ENCODE measurements around the gene RAPGEF2.
"Not testable (repeated sequence)": the region's sequence is repeated elsewhere in the genome, so short reads cannot be mapped to it uniquely, and the experiment has no call there.

Gene RAPGEF2

DNA sequence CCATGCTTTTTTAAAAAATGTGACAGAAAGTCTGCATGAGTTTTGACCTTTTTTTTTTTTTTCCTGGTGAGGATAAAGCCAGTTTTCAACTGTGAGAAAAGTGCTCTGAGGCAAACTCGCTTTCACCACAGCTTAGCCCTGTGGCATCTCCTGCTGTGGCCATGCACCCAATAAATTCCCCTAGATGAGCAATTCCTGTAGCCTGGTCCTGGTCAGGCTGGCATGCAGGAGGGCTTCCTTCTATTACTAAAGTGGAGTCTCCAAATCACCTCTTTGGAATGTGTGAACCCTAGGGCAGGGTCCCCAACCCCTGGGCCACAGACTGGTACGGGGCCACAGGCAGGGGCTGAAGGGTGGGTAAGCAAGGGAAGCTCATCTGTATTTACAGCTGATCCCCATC is 265.4 kb downstream of the RAPGEF2 start:
- DNase-seq (ENCODE audit: low read depth in 3 of 3), result no peak

GRCh38 chr4:159369256-159369655 is 266.4 kb downstream of the RAPGEF2 start:
- DNase-seq (ENCODE audit: low read depth in 3 of 3), result no peak

- DNase-seq (ENCODE audit: low read depth in 3 of 3), result no peak
Observed at GRCh38 chr4:159370286-159370685, 267.4 kb downstream of the RAPGEF2 start.

DNA sequence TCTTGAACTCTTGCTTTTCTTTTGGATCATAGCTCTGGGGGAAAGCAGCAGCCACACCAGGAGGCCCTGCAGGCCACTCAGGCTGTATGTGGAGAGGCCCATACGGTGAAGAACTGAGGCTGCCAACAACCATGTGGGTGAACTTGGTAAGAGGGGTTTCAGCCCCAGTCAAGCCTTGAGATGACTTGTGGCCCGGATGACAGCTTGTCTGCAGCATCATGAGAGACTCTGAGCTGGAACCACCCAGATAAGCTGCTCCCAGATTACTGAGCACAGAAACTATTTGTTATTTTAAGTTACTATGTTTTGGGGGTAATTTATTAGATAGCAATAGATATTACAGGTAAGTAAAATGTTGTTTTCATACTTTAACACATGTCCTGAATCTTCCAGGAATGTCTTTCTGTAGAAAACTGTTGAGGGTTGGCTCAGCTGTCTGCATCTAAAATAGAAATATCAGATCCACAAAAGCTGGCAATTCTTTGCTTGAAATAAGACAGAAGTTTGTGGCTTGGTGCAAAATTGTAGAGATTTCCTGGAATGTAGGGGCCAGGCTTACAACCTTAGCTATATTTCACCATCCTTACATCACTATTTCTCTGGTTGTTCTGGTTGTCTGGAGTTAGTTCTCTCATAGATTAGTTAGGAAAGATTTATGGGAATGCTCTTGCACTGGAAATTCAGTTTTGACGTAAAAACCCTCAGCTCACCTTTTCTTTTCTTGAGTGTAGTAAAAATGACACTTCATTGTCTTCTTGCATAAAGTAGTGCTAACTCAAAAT is 272.1 kb downstream of the RAPGEF2 start:
- DNase-seq (ENCODE audit: low read depth in 3 of 3), result no peak

DNA sequence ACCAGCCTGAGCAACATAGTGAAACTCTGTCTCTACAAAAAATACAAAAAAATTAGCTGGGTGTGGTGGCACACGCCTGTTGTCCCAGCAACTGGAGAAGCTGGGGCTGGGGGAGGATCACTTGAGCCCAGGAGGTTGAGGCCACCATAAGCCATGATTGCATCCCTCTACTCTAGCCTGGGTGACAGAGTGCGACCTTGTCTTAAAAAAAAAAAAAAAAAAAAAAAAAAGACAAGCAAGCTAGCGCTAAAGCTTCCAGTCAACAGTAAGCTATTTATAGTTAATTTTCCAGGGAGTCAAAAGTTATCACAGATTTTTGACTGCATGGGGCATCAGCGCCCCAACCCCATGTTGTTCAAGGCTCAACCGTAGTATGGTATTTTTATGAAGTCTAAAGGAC is 273.4 kb downstream of the RAPGEF2 start:
- DNase-seq (ENCODE audit: low read depth in 3 of 3), result no peak

GRCh38 chr4:159378056-159378616 is 275.3 kb downstream of the RAPGEF2 start:
- DNase-seq (ENCODE audit: low read depth in 3 of 3), result no peak

DNA sequence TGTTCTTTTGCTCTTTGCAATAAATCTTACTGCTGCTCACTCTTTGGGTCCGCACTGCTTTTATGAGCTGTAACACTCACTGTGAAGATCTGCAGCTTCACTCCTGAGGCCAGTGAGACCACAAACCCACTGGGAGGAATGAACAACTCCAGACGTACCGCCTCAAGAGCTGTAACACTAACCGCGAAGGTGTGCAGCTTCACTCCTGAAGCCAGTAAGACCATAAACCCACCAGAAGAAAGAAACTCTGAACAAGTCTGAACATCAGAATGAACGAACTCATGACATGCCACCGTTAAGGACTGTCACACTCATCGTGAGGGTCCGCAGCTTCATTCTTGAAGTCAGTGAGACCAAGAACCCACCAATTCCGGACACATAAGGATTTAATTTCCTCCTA is 276.2 kb downstream of the RAPGEF2 start:
- DNase-seq (ENCODE audit: low read depth in 3 of 3), result not testable (repeated sequence)

DNA sequence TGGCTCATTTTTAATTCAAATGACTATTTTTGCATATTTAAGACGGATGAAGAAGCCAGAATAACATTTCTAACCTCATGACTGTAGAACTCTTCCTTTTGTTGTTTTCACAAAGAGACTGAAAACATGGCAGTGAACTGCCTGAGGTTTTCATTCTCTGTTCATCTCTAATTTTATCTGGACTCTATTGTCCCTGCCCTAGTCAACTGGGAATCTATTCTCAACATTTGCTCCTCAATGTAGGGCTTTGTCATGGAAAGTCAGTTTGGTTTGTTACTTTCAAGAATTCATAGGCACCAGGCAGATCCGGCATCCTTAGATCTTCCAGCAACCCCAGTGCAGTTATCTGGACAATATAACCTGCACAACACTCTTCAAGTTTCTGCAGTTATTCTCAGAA is 277.0 kb downstream of the RAPGEF2 start:
- DNase-seq (ENCODE audit: low read depth in 3 of 3), result no peak

GRCh38 chr4:159382856-159383561 is 280.1 kb downstream of the RAPGEF2 start:
- no peak for DNase-seq (ENCODE audit: low read depth in 3 of 3)

DNA sequence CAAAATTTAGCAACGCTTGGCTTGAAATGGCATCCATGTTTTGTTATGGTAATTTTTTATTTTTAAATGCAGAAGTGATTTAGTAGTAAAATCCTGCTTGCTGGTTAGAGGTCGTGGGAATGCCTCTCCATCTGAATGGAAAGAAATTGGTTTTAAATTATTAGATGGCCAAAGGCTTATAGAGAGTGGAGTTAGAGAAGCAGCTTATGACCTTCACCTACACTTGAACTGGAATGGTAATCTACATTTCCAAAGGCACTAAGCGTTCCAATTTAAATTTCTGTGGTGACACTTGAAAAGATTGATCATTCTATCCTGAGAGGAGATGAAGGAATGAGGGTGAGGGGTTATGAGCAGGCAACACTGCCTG is 280.7 kb downstream of the RAPGEF2 start:
- no peak for DNase-seq (ENCODE audit: low read depth in 3 of 3)

DNA sequence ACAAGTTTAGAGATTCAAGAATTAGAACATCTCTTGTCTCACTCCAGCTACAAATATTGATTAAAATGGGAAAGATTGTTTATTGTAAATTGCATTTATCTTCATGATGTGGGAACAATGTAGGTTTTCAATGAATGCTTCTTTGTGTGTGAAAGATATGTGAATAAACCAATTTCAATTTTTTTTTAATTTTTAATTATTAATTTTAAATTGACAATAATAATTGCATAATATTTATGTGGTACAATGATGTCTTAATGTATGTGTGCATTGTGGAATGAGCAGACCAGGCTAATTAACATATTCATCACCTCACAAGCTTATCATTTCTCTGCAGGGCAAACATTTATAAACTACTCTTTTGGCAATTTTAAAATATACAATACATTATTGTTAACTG is 281.1 kb downstream of the RAPGEF2 start:
- no peak for DNase-seq (ENCODE audit: low read depth in 3 of 3)

DNA sequence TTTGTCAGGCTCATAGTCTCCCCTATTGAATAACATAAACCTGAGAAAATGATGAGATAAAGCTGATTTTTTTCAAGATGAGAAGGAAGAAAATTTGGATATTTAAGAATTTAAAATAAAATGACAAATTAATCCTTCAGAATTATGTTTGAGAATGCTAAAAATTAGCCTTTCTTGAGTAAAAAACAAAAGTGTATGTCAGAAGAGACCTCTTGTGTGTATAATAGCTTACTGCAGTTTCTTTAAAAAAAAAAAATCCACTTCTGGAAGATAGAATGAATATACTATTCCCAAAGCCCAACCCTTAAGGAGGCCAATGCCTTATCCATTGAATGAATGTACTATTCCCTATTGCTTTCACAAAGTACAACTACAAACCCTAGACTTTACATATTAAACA is 281.8 kb downstream of the RAPGEF2 start:
- no peak for DNase-seq (ENCODE audit: low read depth in 3 of 3)

- DNase-seq (ENCODE audit: low read depth in 3 of 3), result no peak
Observed at GRCh38 chr4:159386620-159387019, 283.7 kb downstream of the RAPGEF2 start.

GRCh38 chr4:159389756-159390155 is 286.9 kb downstream of the RAPGEF2 start:
- DNase-seq (ENCODE audit: low read depth in 3 of 3), result no peak

- no peak for DNase-seq (ENCODE audit: low read depth in 3 of 3)
Observed at GRCh38 chr4:159390648-159391047, 287.8 kb downstream of the RAPGEF2 start.

DNA sequence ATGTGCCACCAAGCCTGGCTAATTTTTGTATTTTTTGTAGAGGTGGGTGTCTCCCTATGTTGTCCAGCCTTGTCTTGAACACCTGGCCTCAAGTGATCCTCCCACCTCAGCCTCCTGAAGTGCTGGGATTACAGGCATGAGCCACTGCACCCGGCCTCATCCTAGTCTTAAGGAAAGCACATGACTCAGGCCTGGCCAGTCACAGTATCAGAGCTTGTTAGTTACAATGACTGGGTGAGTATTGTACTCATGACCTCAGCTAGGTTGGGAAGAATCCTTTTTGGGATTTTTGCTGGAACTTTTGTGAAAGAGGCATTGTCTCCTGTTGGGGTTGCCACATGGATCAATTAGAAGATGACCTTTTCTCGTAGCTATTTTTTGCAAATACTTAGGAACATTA is 292.8 kb downstream of the RAPGEF2 start:
- DNase-seq (ENCODE audit: low read depth in 3 of 3), result no peak

- no peak for DNase-seq (ENCODE audit: low read depth in 3 of 3)
Observed at GRCh38 chr4:159396151-159396550, 293.3 kb downstream of the RAPGEF2 start.

- no peak for DNase-seq (ENCODE audit: low read depth in 3 of 3)
Observed at GRCh38 chr4:159398236-159398638, 295.4 kb downstream of the RAPGEF2 start.

DNA sequence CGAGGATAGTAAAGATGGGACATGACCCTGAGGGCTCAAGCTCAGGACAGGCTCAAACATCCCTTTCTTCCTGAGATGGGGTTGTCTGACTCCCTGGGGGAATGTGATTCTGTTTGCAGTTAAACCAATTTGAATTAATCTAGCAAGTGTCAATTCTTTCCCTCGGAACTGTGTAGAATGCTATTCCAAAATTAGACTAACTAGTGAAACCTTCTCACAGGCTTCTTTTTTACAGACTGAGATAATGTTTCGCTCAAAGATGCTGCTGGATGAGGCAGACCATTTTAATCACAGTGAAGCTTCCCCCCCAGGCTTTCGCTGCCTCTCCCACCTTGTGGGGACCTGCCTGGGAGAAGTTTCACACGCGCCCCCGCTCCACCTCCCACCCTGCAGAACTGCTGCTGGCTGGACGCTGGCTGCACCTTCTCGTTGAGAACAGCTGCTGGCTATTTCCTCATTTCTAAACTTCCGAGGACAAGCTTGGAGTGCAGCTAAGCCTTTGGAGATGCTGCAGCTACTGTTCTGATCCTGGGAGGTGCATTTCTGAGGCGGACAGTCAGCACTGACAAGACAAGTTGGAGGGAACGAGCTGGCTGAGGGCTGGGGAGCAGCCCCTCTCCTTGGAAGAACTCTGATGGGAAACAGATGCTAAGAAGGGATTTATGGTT is 297.8 kb downstream of the RAPGEF2 start:
- no peak for DNase-seq (ENCODE audit: low read depth in 3 of 3)

- DNase-seq (ENCODE audit: low read depth in 3 of 3), result no peak
Observed at GRCh38 chr4:159401226-159401712, 298.4 kb downstream of the RAPGEF2 start.

GRCh38 chr4:159401791-159402380 is 299.0 kb downstream of the RAPGEF2 start:
- DNase-seq (ENCODE audit: low read depth in 3 of 3), result no peak

Data from stimulated activated CD4-positive, alpha-beta T cell treated with anti-CD3 and anti-CD28 coated beads, TNF-alpha, amount 100 ng/mL, for 48 hours (primary cell).